VCaP (cell line): Measurements from ENCODE around the gene TRAFD1.

Experiments used
- H3K27ac ChIP-seq: fragments of 450-650 bp; 2 replicates; pipeline ENCODE4 v1.5.1; 2017
- CTCF ChIP-seq: fragments of 450-650 bp; conservative IDR thresholded peaks from 2 replicates; pipeline ENCODE4 v1.5.1; 2017; ENCODE audit warnings: mild to moderate bottlenecking, moderate library complexity

Gene TRAFD1

GRCh38 chr12:112164011-112164660, 38.8 kb downstream of the TRAFD1 start:
- TF ChIP-seq CTCF = no peak
- no peak overlapping the region for H3K27ac ChIP-seq

- TF ChIP-seq CTCF = no peak
- H3K27ac ChIP-seq = no peak overlapping the region
Measured at GRCh38 chr12:112165624-112166023, 40.3 kb downstream of the TRAFD1 start.

- TF ChIP-seq CTCF = no peak
- H3K27ac ChIP-seq = no peak overlapping the region
Measured at GRCh38 chr12:112166051-112167015, 41.0 kb downstream of the TRAFD1 start.

- no peak overlapping the region for H3K27ac ChIP-seq
Measured at GRCh38 chr12:112167031-112167461, 41.7 kb downstream of the TRAFD1 start.

GRCh38 chr12:112167718-112168525, 42.6 kb downstream of the TRAFD1 start:
- no peak for TF ChIP-seq CTCF
- H3K27ac ChIP-seq = no peak overlapping the region

More at GRCh38 chr12:112167031-112167461, 41.7 kb downstream of the TRAFD1 start:
- TF ChIP-seq CTCF = no peak

GRCh38 chr12:112168561-112168971, 43.2 kb downstream of the TRAFD1 start:
- TF ChIP-seq CTCF = no peak

More at GRCh38 chr12:112168561-112168971, 43.2 kb downstream of the TRAFD1 start:
- H3K27ac ChIP-seq = no peak overlapping the region
